Measurements from ENCODE around the gene TSPAN12. TPM values are rescaled to one million over a fixed set of nuclear protein-coding genes. Genes with fewer than 3 reads are reported as not detected.

TSPAN12 gene
- total RNA-seq, 1 experiment from 2014 or later = 6.4 TPM

DNA sequence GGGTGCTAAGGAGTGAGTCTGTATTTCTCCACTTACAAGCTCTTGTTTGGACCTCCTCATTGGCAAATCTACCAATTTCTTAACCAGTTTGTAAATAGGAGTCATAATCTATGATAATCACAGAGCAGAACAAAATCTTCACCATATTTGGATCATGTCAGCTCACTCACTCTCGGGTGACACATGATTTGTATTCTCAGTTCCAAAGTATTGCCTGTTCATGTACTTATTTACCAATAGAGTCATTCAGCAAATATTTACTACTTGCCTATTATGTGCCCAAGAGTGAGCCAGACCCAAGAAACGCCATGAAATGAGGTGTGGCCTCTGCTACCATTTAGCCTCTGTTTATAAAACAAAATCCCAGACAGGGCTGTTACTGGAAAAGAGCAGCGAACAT is 114.8 kb downstream of the TSPAN12 start:
- DNase-seq (ENCODE audit: low read depth) = peak; percentile 31

DNA sequence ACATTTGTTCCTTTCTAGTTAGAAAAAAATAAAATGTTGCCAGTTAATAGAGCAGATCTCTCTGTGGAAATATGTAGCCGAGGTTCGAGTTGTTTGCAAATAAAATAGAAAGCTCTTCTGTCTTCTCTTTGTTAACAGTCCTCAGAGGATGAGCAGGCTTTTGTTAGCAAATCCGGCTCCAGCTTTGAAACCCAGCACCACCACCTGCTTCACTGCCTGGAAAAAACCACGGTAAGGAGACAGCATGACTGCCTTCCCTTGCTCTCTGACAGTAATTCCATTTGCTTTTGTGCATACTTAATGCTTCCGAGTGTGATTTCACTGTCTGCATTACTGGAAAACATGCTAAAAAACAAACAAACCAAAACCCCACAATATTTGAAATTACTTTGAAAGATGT is 115.6 kb downstream of the TSPAN12 start:
- DNase-seq (ENCODE audit: low read depth) = peak; percentile 70

GRCh38 chr7:120741371-120742042 is 116.4 kb downstream of the TSPAN12 start:
- no peak for DNase-seq (ENCODE audit: low read depth)

- peak; percentile 46 for DNase-seq (ENCODE audit: low read depth)
Measured at GRCh38 chr7:120740348-120740747, 117.6 kb downstream of the TSPAN12 start.

- no peak for DNase-seq (ENCODE audit: low read depth)
Measured at GRCh38 chr7:120738816-120739215, 119.1 kb downstream of the TSPAN12 start.

Other genes starting within 250 kb of the TSPAN12 start
- 20.3 and 20.7 TPM in 2 replicates for gene ING3, start 92.6 kb upstream of the TSPAN12 start, total RNA-seq (2014; rRNA removed)
- 71.4 and 75.8 TPM in 2 replicates for gene CPED1, start 130.6 kb upstream of the TSPAN12 start, total RNA-seq (2014; rRNA removed)

All from LHCN-M2 (cell line).